Frontal cortex (tissue), 4 donors: ENCODE data around the gene NR1H3. TPM values are rescaled to one million over a fixed set of nuclear protein-coding genes. Genes with fewer than 3 reads are reported as not detected.
"Not testable (repeated sequence)": the region's sequence is repeated elsewhere in the genome, so short reads cannot be mapped to it uniquely, and the experiment has no call there.

ENCODE experiments used
- DNase-seq, 2 donors: peaks; one replicate each; pipeline ENCODE4 v3.0.0; 2012; ENCODE audit warnings: low spot score in 2 of 2
- FAIRE-seq: peaks from 2 replicates; lab custom pipeline; 2012; peaks lifted over from hg19 to GRCh38; lab: Jason Lieb, UNC
- total RNA-seq: library from RNA; depleted of rRNA; stranded (reverse); fragments of >200 nt; gene quantifications from one replicate; pipeline ENCODE4 v1.2.3, GENCODE V29; 2014
- donor health status: control.
- donor health status: control.
- donor health status: control.

The NR1H3 gene
- total RNA-seq, 1 donor from 2014 or later: 8.2 TPM

DNA sequence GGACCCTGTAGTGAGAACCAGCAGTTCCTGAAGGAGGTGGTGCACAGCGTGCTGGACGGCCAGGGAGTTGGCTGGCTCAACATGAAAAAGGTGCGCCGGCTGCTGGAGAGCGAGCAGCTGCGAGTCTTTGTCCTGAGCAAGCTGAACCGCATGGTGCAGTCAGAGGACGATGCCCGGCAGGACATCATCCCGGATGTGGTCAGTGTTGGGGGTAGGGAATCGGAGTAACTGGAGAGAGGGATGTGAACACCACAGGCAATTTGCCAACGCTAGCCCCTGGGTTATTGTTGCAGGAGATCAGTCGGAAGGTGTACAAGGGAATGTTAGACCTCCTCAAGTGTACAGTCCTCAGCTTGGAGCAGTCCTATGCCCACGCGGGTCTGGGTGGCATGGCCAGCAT is 32.1 kb downstream of the NR1H3 start:
- no peak for FAIRE-seq
- DNase-seq: no peak

DNA sequence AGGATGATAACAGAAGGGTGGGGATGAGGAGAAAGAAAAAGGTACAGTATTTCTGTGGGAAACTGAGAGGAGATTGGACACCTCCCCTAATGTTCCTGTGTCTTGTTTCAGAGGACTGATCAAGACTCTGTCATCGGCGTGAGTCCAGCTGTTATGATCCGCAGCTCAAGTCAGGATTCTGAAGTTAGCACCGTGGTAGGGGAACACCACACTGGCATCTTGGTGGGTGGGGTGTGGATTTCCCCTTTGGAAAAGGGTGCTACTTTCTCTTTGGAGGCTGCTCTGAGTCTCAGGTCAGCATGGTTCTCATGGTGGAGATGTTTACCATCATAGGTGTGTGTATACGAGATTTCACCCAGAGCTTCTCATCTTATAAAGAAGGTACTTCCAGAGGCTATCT is 37.6 kb downstream of the NR1H3 start:
- no peak for FAIRE-seq
- no peak for DNase-seq

DNA sequence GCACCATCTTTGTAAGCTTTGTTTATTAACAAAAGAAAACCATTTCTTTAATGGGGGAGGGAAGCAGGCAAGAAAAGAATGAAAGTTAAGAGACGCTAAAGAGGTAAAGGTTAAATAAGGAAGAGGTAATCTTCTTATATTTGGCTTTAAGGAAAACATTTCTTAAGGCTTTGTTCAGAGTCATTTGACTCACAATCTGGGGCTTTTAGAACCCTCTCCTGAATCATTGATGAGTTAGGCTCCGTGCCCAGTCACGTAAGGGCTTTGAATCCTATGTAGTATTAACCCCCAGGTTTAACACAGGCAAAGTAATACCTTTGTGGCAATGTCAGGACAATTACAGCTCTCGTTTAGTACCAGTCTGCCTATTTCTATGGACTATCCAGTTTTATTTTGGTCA is 38.2 kb downstream of the NR1H3 start:
- FAIRE-seq (no peak), DNase-seq (no peak)

DNA sequence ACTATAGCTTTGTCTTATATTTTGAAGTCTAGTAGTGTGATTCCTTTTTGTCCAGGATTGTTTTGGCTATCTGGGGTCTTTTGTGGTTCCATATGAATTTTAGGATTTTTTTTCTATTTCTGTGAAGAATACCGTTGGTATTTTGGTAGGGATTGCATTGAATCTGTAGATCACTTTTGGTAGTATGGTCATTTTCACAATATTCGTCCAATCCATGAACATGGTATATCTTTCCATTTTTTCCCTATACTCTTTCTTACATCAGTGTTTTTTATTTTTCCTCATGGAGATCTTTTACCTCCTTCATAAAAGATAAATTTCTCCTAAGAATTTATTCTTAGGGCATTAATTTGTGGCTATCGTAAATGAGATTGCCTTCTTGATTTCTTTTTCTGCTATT is 41.3 kb downstream of the NR1H3 start:
- no peak for FAIRE-seq
- no peak for DNase-seq

DNA sequence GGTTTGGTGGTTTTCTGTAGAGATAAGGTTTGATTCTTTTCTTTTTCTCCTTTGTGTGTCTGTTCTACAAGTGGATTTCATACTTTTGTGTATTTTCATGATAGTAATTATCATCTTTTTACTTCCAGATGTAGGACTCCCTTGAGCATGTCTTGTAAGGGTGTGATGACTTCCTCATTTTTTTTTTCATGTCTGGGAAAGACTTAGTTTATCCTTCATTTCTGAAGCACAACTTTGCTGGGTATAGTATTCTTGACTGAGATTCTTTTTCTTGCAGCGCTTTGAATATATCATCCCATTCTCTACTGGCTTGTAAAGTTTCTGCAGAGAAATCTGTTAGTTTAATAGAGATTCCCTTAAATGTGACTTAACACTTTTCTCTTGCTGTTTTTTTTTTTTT is 45.1 kb downstream of the NR1H3 start:
- no peak for FAIRE-seq

DNA sequence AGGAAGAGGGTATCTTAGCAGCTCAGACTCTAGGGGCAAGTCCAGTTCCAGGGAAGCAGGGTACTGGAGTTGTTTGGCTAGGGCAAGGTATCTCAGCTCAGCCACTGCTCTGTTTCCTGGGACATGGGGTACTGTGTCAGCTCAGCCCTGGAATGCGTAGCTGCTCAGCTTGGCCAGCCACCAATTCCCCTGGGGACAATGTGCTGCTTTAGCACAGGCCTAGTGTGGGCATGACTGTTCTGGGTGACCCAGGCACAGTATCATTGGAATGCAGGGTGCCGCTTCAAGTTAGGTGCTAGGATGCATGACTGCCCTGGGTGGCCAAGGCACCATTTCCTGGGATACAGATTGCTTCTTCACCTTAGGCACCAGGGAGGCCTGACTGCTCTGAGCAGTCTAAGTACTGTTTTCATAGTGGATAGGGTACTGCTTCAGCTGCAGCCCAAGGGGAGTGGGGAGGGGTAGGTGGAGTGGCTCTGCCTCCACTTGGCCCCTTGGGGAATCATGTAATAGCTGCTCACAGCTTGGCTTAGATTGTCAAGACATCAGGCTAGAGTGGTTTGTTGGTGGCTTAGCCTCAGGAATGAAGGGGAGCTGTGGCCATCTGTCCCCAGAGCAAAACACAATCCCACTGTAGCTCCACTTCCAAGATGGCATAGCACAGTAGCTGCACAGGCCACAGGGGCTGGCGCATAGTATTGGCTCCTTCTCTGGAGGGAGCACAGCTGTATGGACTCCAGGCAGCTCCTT is 48.1 kb downstream of the NR1H3 start:
- peak in 1 of 2 donors; percentile 46 for DNase-seq
- no peak for FAIRE-seq

More for the DNA sequence above, 45.1 kb downstream of the NR1H3 start:
- no peak for DNase-seq

DNA sequence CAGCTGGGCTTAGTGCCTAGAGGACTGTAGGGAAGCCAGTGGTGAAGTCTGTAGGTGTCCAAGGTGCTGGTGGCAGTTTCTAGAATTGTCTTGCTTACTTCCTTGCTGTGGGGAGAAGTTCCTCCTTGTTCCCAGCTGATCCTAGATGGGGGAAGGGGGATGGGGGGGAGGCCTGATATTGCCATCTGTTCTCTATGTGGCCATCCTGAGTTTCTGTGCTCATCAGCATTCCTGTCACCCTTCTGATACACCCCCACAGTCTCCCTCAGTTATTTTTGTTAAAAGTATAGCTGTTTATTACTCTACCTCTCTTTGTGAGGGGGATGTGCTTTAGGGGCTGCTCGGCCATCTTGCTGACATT is 48.7 kb downstream of the NR1H3 start:
- FAIRE-seq (no peak), DNase-seq (no peak)

DNA sequence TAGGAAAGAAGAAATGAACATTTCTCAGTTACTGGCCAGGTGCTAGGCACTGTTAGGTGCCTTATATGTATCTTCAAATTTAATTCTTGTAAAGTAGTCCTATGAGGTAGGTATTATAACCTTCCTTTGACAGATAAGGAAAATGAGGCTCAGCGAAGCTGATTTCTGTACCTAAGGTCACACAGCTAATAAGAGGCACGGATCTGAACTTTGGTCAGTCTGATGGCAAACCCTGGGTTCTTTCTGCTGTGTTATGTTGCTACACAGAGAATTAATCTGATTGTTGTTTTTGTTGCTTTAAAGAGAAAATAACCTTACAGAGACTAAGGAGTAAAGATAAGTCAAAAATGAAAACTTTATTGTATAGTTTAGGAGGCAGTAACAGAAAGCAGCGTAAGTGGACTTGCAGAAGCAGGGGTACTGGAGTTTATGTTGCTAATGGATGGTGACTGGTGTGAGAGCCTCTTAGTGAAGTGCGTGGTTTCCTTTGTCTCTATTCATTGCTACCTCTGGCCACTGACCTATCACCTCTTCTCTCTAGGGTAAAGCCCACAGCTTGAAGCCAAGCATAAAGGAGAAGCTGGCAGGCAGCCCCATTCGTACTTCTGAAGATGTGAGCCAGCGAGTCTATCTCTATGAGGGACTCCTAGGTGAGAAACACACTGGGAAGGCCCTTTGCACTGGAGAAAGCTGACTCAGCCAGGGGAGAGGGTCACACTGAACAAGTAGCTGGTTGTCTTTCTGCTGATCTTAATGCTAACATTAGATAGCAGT is 50.4 kb downstream of the NR1H3 start:
- no peak for DNase-seq
- FAIRE-seq: no peak

DNA sequence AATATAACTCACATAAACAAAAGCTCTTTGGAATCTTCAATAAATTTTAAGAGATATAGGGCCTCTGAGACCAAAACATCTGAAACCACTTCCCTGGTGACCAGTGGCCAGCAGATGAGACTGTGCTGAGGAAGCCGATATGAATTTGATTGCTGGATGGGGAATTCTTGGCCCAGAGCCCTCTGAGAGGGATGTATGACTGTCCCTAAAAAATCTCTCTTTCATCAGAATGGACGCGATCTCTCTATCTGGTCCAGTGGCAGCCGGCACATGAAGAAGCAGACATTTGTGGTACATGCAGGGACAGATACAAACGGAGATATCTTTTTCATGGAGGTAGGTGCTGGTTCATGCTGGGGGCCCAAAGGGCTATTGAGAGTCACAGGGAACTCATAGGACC is 57.2 kb downstream of the NR1H3 start:
- no peak for FAIRE-seq

DNA sequence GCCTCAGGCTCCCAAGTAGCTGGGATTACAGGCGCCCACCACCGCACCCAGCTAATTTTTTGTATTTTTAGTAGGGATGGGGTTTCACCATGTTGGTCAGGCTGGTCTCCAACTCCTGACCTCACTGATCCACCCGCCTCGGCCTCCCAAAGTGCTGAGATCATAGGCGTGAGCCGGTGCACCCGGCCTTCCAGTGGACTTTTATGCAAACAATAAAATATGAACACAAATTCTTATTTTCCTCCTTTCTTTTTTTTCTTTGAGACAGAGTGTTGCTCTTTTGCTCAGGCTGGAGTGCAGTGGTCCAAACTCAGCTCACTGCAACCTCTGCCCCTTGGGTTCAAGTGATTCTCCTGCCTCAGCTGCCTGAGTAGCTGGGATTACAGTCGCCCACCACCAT is 58.7 kb downstream of the NR1H3 start:
- DNase-seq, FAIRE-seq: not testable (repeated sequence)

More for the DNA sequence above, 57.2 kb downstream of the NR1H3 start:
- DNase-seq: no peak

DNA sequence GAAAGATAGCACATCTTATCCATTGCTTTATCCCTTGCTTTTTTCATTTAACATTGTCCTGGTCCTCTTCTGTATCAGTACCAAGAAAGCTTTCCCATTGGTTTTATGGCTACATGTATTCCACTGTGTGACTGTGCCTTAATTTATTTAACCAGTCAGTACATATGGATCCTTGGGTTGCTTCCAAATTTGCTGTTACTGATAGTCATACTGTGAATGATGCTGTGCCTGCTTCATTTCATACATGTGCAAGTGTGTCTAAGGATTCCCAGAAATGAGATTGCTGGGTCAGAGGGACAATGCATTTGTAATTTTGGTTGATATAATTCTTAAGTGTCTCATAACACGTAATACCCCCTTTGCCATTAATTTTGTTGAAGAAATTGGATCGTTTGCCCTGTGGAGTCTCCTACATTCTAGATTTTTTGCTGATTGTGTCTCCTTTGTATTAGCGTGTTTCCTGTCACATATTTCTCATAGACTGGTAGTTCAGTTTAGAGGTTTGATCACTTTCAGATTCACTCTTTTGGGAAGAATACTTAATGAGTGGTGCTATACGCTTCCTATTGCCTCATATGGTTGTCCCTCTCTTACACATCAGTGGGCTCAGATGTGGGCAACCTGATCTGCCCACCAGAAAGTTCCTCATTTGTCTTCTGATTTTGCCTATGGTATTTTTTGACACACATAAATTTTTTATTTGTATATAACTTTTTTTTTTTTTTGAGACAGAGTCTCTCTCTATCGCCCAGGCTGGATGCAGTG is 59.5 kb downstream of the NR1H3 start:
- DNase-seq (no peak), FAIRE-seq (no peak)

DNA sequence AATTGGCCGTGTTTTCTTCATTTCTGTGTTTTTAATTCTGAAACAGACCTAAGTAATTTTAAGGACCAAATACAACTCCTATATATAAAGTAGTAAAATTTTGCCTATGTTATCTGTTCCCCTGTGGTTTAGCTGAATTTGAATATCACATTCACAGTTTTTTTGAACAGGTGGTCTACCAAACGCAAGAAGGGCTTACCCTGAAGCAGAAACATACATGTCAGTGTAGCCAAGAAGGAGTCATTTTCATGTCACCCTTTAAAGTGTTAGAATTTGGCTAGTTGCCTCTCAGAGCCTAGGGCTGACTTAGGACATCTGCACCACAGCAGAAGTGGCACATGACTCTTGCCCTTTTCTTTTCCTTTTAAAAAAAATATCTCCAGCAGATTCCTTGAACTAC is 60.4 kb downstream of the NR1H3 start:
- FAIRE-seq (no peak), DNase-seq (no peak)

Other genes with a start within 250 kb of the NR1H3 start
- gene ARFGAP2, start 81.1 kb upstream of the NR1H3 start, total RNA-seq: 110 TPM
- gene PACSIN3, start 71.6 kb upstream of the NR1H3 start, total RNA-seq: 2.0 TPM
- gene DDB2, start 43.0 kb upstream of the NR1H3 start, total RNA-seq: 8.2 TPM
- gene ACP2, start 9.2 kb upstream of the NR1H3 start, total RNA-seq: 21.2 TPM
- gene MADD, start 12.1 kb downstream of the NR1H3 start, total RNA-seq: 53.8 TPM
- gene MYBPC3, start 94.7 kb downstream of the NR1H3 start, total RNA-seq: not detected
- gene SPI1, start 120.6 kb downstream of the NR1H3 start, total RNA-seq: 1.2 TPM
- 8.6 TPM for gene SLC39A13, start 150.6 kb downstream of the NR1H3 start, total RNA-seq
- gene PSMC3, start 168.4 kb downstream of the NR1H3 start, total RNA-seq: 104 TPM
- not detected for gene RAPSN, start 191.1 kb downstream of the NR1H3 start, total RNA-seq